ENCODE data around the gene ABHD12B. TPM values are rescaled to one million over a fixed set of nuclear protein-coding genes. Genes with fewer than 3 reads are reported as not detected.
A peak's percentile ranks its signal among the peaks of the same experiment; 100 is the strongest.

ABHD12B gene
- total and polyA plus RNA-seq, 2 of the 13 experiments (the other 11 are each of a cell fraction or from before 2014, with no cell fraction given): not detected

- TF ChIP-seq HNF4G (IDR thresholded peaks at IDR 0.05; ENCODE audit: borderline replicate concordance, low read depth, low read length): peak; percentile 97
- TF ChIP-seq HNF4G (CRISPR knock-in tag; IDR thresholded peaks at IDR 0.05; ENCODE audit: borderline replicate concordance, low read depth): peak; percentile 85
- no peak for TF ChIP-seq PREB (CRISPR knock-in tag; IDR thresholded peaks at IDR 0.05)
- no peak for TF ChIP-seq TMF1 (CRISPR knock-in tag; IDR thresholded peaks at IDR 0.05; ENCODE audit: low read depth)
- TF ChIP-seq ISL2 (CRISPR knock-in tag; IDR thresholded peaks at IDR 0.05): peak; percentile 40; the same call in 1 of the 2 replicates
- TF ChIP-seq IRF1 (CRISPR knock-in tag; IDR thresholded peaks at IDR 0.05; ENCODE audit: low read depth): no peak
- TF ChIP-seq NBN (conservative IDR thresholded peaks at IDR 0.05): no peak
- peak; percentile 9 for TF ChIP-seq ZEB1 (IDR thresholded peaks at IDR 0.05; ENCODE audit: insufficient replicate concordance, low read depth)
- TF ChIP-seq ZBTB42 (CRISPR knock-in tag; IDR thresholded peaks at IDR 0.05): no peak
- no peak; the same call in 1 of the 2 replicates for TF ChIP-seq MEF2D (CRISPR knock-in tag; IDR thresholded peaks at IDR 0.05)
- no peak for TF ChIP-seq CENPBD1 (CRISPR knock-in tag; IDR thresholded peaks at IDR 0.05; ENCODE audit: borderline replicate concordance, low read depth)
- no peak for TF ChIP-seq KAT2B (IDR thresholded peaks at IDR 0.05; ENCODE audit: borderline replicate concordance, low read depth, low read length)
- no peak for TF ChIP-seq ZNF687 (CRISPR knock-in tag; IDR thresholded peaks at IDR 0.05)
- TF ChIP-seq CBX2 (IDR thresholded peaks at IDR 0.05; ENCODE audit: low read depth, low read length): no peak
- TF ChIP-seq CBX2 (CRISPR knock-in tag; IDR thresholded peaks at IDR 0.05; ENCODE audit: low read depth): no peak
- TF ChIP-seq ZNF510 (CRISPR knock-in tag; IDR thresholded peaks at IDR 0.05; ENCODE audit: low read depth): no peak
- no peak for TF ChIP-seq ZBTB10 (CRISPR knock-in tag; IDR thresholded peaks at IDR 0.05; ENCODE audit: borderline replicate concordance)
- no peak for TF ChIP-seq ZBTB38 (CRISPR knock-in tag; IDR thresholded peaks at IDR 0.05)
- TF ChIP-seq FOXP1 (IDR thresholded peaks at IDR 0.05): no peak
- TF ChIP-seq FOXP1 (CRISPR knock-in tag; IDR thresholded peaks at IDR 0.05): peak; percentile 65
- TF ChIP-seq MATR3 (CRISPR knock-in tag; IDR thresholded peaks at IDR 0.05): no peak
Observed at GRCh38 chr14:50875359-50876070, 3.7 kb downstream of the ABHD12B start (continued).
